IgD-negative memory B cell (primary cell): ENCODE results near the gene USP15. TPM values are rescaled to one million over a fixed set of nuclear protein-coding genes. Genes with fewer than 3 reads are reported as not detected.

Experiments used
- H3K27ac Mint-ChIP-seq, 3 donors: one replicate each; pipeline ENCODE4 v1.8.0; 2020 to 2022; ENCODE audit warnings: mild to moderate bottlenecking in 3 of 3, mixed read lengths in 3 of 3, moderate library complexity in 1 of 3
- H3K27me3 Mint-ChIP-seq: one replicate; pipeline ENCODE4 v1.8.0; 2021; ENCODE audit warnings: mixed read lengths
- H3K36me3 Mint-ChIP-seq: one replicate; pipeline ENCODE4 v1.8.0; 2020; ENCODE audit warnings: mild to moderate bottlenecking, mixed read lengths
- H3K4me1 Mint-ChIP-seq, 3 donors: one replicate each; pipeline ENCODE4 v1.8.0; 2020 to 2022; ENCODE audit warnings: mixed read lengths in 3 of 3, mild to moderate bottlenecking in 1 of 3
- H3K4me3 Mint-ChIP-seq, 4 donors: one replicate each; pipeline ENCODE4 v1.8.0; 2020 to 2022; ENCODE audit warnings: mild to moderate bottlenecking in 4 of 4, mixed read lengths in 4 of 4, moderate library complexity in 3 of 4
- H3K9me3 Mint-ChIP-seq, 3 donors: one replicate each; pipeline ENCODE4 v1.8.0; 2020 to 2021; ENCODE audit warnings: mixed read lengths in 3 of 3, mild to moderate bottlenecking in 1 of 3
- polyA plus RNA-seq: library from polyadenylated mRNA; unstranded; fragments of 300-500 nt; fragmentation: Illumina TruSeq; gene quantifications from one replicate; pipeline ENCODE4 v1.2.3, GENCODE V29; 2021

Gene USP15
- polyA plus RNA-seq, 1 donor from 2014 or later = 70.6 TPM

- no peaks in the 10 kb centered on the region for H3K27me3 Mint-ChIP-seq
- no peak overlapping the region for H3K27ac Mint-ChIP-seq
- H3K9me3 Mint-ChIP-seq = peaks cover 0 to 2% (median 0%) of the 10 kb centered on the region in 3 donors
- H3K36me3 Mint-ChIP-seq = peaks cover 13% of the 10 kb centered on the region
- H3K4me1 Mint-ChIP-seq = peaks cover 40 to 70% (median 51%) of the 10 kb centered on the region in 3 donors
- peak overlapping the region in 2 of 4 donors; percentile 9 to 47 for H3K4me3 Mint-ChIP-seq
Measured at GRCh38 chr12:62282057-62282774, 22.0 kb downstream of the USP15 start.

- H3K4me1 Mint-ChIP-seq = peaks cover 50 to 83% (median 63%) of the 10 kb centered on the region in 3 donors
- peaks cover 21% of the 10 kb centered on the region for H3K36me3 Mint-ChIP-seq
- no peaks in the 10 kb centered on the region for H3K27me3 Mint-ChIP-seq
- peak overlapping the region in 2 of 4 donors; percentile 3 to 36 for H3K4me3 Mint-ChIP-seq
- peaks cover 0 to 12% (median 4%) of the 10 kb centered on the region in 3 donors for H3K9me3 Mint-ChIP-seq
- no peak overlapping the region for H3K27ac Mint-ChIP-seq
Measured at GRCh38 chr12:62284749-62285148, 24.5 kb downstream of the USP15 start.

- peaks cover 24% of the 10 kb centered on the region for H3K36me3 Mint-ChIP-seq
- H3K27ac Mint-ChIP-seq = peak overlapping the region in 1 of 3 donors; percentile 31
- H3K27me3 Mint-ChIP-seq = no peaks in the 10 kb centered on the region
- no peak overlapping the region for H3K4me3 Mint-ChIP-seq
- H3K4me1 Mint-ChIP-seq = peaks cover 53 to 82% (median 62%) of the 10 kb centered on the region in 3 donors
- H3K9me3 Mint-ChIP-seq = peaks cover 3 to 15% (median 5%) of the 10 kb centered on the region in 3 donors
Measured at GRCh38 chr12:62285284-62285683, 25.1 kb downstream of the USP15 start.

- peaks cover 30% of the 10 kb centered on the region for H3K36me3 Mint-ChIP-seq
- H3K4me3 Mint-ChIP-seq = peak overlapping the region in 1 of 4 donors; percentile 61
- peaks cover 44 to 69% (median 58%) of the 10 kb centered on the region in 3 donors for H3K4me1 Mint-ChIP-seq
- peaks cover 6 to 25% (median 8%) of the 10 kb centered on the region in 3 donors for H3K9me3 Mint-ChIP-seq
- peak overlapping the region in 1 of 3 donors; percentile 19 for H3K27ac Mint-ChIP-seq
- H3K27me3 Mint-ChIP-seq = no peaks in the 10 kb centered on the region
Measured at GRCh38 chr12:62288328-62288727, 28.1 kb downstream of the USP15 start.

DNA sequence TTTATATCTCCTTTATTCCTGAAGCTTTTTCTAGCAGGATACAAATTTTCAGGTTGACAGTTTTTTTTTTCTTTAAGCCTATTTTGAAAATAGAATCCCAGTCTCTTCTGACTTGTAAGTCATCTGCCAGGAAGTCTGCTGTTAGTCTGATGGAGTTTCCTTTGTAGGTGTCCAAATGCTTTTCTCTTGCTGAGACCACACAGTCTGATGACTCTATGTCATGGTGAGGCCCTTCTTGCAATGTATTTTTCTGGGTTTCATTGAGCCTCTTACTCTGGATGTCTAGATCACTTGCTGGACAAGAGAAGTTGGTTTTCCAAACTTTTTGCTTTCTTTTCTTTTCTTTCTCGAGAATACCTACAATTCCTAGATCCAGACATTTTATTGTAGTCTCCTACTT is 30.6 kb downstream of the USP15 start:
- H3K9me3 Mint-ChIP-seq = peaks cover 4 to 25% (median 8%) of the 10 kb centered on the region in 3 donors
- no peak overlapping the region for H3K27ac Mint-ChIP-seq
- peak overlapping the region in 2 of 4 donors; percentile 11 to 51 for H3K4me3 Mint-ChIP-seq

DNA sequence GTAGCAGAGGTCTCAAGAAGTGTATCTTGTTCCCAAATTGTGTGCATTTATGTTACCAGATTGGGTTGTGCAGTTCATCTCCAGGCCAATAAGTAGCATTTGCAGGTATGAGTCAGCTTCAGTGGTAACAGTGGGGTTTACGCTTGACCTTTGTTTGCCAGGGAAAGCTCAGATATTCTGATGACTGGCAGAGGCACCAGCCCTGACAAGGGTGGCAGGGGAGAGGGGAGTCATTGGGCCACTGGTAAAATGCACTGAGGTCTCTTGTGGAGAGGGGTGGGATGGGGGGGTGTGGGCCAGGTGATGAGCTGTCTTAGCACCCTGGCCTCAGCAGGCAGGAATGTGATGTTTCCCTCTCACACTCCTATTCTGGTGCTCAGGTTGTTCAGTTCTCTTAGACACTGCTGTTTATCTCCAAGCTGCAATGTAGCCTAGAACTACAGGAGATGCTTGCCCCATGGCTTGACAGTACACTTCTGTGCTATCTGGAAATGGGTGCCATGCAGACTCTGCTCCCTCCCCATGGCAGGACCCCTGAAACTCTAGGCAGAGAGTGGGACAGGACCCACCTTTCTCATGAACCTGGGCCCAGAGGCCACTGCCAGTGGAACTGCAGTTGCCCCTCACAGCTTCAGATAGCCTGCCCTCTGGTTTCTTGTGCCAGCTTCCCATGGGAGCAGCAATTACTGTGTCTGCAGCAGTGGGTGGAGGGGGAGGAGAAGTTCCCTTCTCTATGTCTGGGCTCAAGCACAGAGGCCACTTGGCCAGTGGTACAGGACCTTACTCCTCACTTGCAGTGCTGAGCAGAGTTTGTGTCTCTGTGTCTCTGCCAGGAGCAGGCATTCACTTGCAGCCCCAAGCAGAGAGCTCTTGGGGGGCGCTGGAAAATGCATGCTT is 31.9 kb downstream of the USP15 start:
- Mint-ChIP-seq H3K4me1 (peaks cover 41 to 68% (median 53%) of the 10 kb centered on the region in 3 donors), H3K4me3 (no peak overlapping the region), H3K27me3 (no peaks in the 10 kb centered on the region), H3K9me3 (peaks cover 4 to 25% (median 8%) of the 10 kb centered on the region in 3 donors), H3K27ac (no peak overlapping the region), H3K36me3 (peaks cover 30% of the 10 kb centered on the region)

More for the DNA sequence above, 30.6 kb downstream of the USP15 start:
- Mint-ChIP-seq H3K4me1 (peaks cover 41 to 67% (median 51%) of the 10 kb centered on the region in 3 donors), H3K36me3 (peaks cover 35% of the 10 kb centered on the region), H3K27me3 (no peaks in the 10 kb centered on the region)

- H3K27me3 Mint-ChIP-seq = no peaks in the 10 kb centered on the region
- peak overlapping the region in 1 of 4 donors; percentile 43 for H3K4me3 Mint-ChIP-seq
- peaks cover 30% of the 10 kb centered on the region for H3K36me3 Mint-ChIP-seq
- H3K9me3 Mint-ChIP-seq = peaks cover 4 to 19% (median 8%) of the 10 kb centered on the region in 3 donors
- H3K27ac Mint-ChIP-seq = peak overlapping the region in 1 of 3 donors; percentile 61
- peaks cover 40 to 68% (median 48%) of the 10 kb centered on the region in 3 donors for H3K4me1 Mint-ChIP-seq
Measured at GRCh38 chr12:62292761-62293344, 32.6 kb downstream of the USP15 start.

- Mint-ChIP-seq H3K4me1 (peaks cover 28 to 54% (median 37%) of the 10 kb centered on the region in 3 donors), H3K9me3 (peaks cover 2 to 12% (median 8%) of the 10 kb centered on the region in 3 donors)
Measured at GRCh38 chr12:62294378-62294777, 34.2 kb downstream of the USP15 start.

GRCh38 chr12:62296001-62296400 is 35.8 kb downstream of the USP15 start:
- Mint-ChIP-seq H3K36me3 (peaks cover 18% of the 10 kb centered on the region), H3K4me3 (no peak overlapping the region), H3K4me1 (peaks cover 22 to 46% (median 40%) of the 10 kb centered on the region in 3 donors), H3K27ac (peak overlapping the region in 1 of 3 donors; percentile 21), H3K27me3 (no peaks in the 10 kb centered on the region), H3K9me3 (peaks cover 0 to 2% (median 1%) of the 10 kb centered on the region in 3 donors)

More at GRCh38 chr12:62294378-62294777, 34.2 kb downstream of the USP15 start:
- no peaks in the 10 kb centered on the region for H3K27me3 Mint-ChIP-seq
- no peak overlapping the region for H3K4me3 Mint-ChIP-seq
- peaks cover 25% of the 10 kb centered on the region for H3K36me3 Mint-ChIP-seq
- no peak overlapping the region for H3K27ac Mint-ChIP-seq

GRCh38 chr12:62297321-62297720 is 37.1 kb downstream of the USP15 start:
- Mint-ChIP-seq H3K4me1 (peaks cover 24 to 54% (median 42%) of the 10 kb centered on the region in 3 donors), H3K27ac (peak overlapping the region in 2 of 3 donors; percentile 21 to 84), H3K36me3 (peaks cover 17% of the 10 kb centered on the region), H3K9me3 (no peaks in the 10 kb centered on the region), H3K27me3 (no peaks in the 10 kb centered on the region), H3K4me3 (no peak overlapping the region)

GRCh38 chr12:62299617-62300016 is 39.4 kb downstream of the USP15 start:
- H3K9me3 Mint-ChIP-seq = peaks cover 0 to 3% (median 2%) of the 10 kb centered on the region in 3 donors
- H3K36me3 Mint-ChIP-seq = peaks cover 27% of the 10 kb centered on the region
- H3K27me3 Mint-ChIP-seq = no peaks in the 10 kb centered on the region
- no peak overlapping the region for H3K27ac Mint-ChIP-seq
- peaks cover 24 to 47% (median 36%) of the 10 kb centered on the region in 3 donors for H3K4me1 Mint-ChIP-seq
- peak overlapping the region in 1 of 4 donors; percentile 9 for H3K4me3 Mint-ChIP-seq

DNA sequence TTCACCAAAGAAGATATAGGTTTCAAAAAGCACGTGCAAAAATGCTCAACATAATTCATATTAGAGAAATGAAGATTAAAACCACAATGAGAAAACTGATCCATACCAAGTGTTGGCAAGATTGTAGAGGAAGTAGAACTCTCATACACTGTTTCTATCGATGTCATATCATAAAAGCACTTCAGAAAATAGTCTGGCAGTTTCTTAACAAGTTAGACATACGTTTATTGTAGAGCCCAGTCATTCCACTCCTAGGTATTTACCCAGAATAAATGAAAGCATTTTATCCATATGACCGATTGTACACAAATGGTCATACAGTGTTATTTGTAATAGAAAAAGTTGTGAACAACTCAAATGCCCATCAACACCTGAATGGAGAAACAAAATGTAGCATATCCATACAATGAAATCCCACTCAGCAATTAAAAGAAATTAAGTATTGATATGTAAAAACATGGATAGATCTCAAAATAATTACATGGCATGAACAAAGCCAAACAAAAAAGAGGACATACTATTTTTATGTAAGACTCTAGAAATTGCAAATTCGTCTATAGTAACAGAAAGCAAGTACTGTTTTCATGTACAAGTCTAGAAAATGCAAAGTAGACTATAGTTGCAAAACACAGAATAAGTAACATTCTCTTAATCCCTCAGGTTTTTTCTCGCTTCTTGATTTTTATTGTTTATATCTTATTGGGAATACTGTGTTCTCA is 41.0 kb downstream of the USP15 start:
- Mint-ChIP-seq H3K27me3 (no peaks in the 10 kb centered on the region), H3K27ac (no peak overlapping the region), H3K36me3 (peaks cover 30% of the 10 kb centered on the region), H3K9me3 (peaks cover 0 to 8% (median 2%) of the 10 kb centered on the region in 3 donors), H3K4me3 (peak overlapping the region in 2 of 4 donors; percentile 6 to 49), H3K4me1 (peaks cover 20 to 39% (median 33%) of the 10 kb centered on the region in 3 donors)

DNA sequence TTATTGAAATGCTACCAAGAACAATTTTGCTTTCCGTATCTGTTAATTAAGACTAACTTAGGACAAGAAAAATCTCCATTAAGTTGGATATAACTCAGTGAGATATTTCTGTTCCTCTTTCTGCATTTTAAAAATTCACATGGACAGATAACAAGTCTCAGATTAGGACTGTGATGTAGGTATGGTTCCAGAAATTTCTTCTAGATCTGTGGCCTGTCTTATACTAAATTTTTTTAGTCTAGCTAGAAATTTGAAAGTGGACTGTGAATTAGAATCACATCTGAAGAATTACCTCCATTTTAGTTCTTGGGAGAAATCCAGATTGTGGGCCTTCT is 41.6 kb downstream of the USP15 start:
- Mint-ChIP-seq H3K27me3 (no peaks in the 10 kb centered on the region), H3K36me3 (peaks cover 33% of the 10 kb centered on the region), H3K4me3 (peak overlapping the region in 1 of 4 donors; percentile 49), H3K4me1 (peaks cover 17 to 34% (median 28%) of the 10 kb centered on the region in 3 donors), H3K9me3 (peaks cover 0 to 8% (median 2%) of the 10 kb centered on the region in 3 donors), H3K27ac (peak overlapping the region in 1 of 3 donors; percentile 2)

DNA sequence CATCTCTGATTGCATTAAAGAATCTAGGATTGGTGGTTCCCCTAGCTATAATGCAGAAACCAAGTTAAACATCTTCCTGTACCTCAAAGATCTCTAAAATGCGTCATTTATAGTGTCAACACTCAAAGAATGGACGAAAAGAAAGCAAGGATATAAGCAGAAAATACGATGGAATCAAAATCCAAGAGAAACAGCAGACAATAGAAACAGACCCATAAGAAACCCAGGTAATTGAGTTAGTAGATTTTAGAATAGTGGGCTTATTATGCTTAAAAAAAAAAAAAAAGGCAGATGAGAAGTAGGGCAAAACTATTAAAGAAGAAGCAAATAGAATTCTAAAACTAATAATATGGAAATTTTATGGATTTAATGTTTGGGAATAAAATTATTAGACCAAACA is 44.4 kb downstream of the USP15 start:
- peak overlapping the region in 1 of 4 donors; percentile 7 for H3K4me3 Mint-ChIP-seq

More for the DNA sequence above, 44.4 kb downstream of the USP15 start:
- no peak overlapping the region for H3K27ac Mint-ChIP-seq
- H3K27me3 Mint-ChIP-seq = no peaks in the 10 kb centered on the region
- peaks cover 30% of the 10 kb centered on the region for H3K36me3 Mint-ChIP-seq
- peaks cover 0 to 8% (median 2%) of the 10 kb centered on the region in 3 donors for H3K9me3 Mint-ChIP-seq
- H3K4me1 Mint-ChIP-seq = peaks cover 16 to 32% (median 29%) of the 10 kb centered on the region in 3 donors
